ENCODE results near the gene OR52E2. TPM values are rescaled to one million over a fixed set of nuclear protein-coding genes. Genes with fewer than 3 reads are reported as not detected.
A peak's percentile ranks its signal among the peaks of the same experiment; 100 is the strongest.

Gene OR52E2
- total RNA-seq, 1 donor from 2014 or later: not detected

DNA sequence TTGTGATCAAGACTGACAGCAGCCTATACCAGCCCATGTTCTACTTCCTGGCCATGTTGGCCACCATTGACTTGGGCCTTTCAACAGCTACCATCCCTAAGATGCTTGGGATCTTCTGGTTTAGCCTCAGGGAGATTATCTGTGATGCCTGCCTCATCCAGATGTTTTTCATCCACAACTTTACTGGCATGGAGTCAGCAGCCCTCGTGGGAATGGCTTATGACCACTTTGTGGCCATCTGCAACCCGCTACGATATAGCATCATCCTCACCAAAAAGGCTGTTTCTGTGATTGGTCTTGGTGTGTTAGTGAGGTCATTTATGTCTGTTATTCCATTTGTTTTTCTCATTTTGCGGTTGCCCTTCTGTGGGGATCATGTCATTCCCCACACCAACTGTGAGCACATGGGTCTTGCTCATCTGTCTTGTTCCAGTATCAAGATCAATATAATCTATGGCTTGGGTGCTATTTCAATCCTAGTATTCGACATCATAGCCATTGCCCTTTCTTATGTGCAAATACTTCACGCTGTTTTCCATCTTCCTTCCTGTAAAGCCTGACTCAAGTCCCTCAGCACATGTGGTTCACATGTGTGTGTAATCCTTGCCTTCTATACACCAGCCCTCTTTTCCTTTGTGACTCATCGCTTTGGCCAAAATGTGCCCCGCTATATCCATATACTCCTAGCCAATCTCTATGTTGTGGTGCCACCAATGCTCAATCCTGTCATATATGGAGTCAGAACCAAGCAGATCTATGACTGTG is 33.6 kb upstream of the OR52E2 start:
- Mint-ChIP-seq H3K27me3 (ENCODE audit: unreplicated experiment) (no peaks in the 10 kb centered on the region), H3K9me3 (ENCODE audit: unreplicated experiment) (no peaks in the 10 kb centered on the region), H3K4me1 (ENCODE audit: low read depth, unreplicated experiment) (peaks cover 14% of the 10 kb centered on the region), H3K36me3 (ENCODE audit: unreplicated experiment) (no peaks in the 10 kb centered on the region), H3K27ac (ENCODE audit: unreplicated experiment) (no peak overlapping the region), H3K4me3 (ENCODE audit: unreplicated experiment) (no peak overlapping the region)
- TF ChIP-seq, protein P1, sequence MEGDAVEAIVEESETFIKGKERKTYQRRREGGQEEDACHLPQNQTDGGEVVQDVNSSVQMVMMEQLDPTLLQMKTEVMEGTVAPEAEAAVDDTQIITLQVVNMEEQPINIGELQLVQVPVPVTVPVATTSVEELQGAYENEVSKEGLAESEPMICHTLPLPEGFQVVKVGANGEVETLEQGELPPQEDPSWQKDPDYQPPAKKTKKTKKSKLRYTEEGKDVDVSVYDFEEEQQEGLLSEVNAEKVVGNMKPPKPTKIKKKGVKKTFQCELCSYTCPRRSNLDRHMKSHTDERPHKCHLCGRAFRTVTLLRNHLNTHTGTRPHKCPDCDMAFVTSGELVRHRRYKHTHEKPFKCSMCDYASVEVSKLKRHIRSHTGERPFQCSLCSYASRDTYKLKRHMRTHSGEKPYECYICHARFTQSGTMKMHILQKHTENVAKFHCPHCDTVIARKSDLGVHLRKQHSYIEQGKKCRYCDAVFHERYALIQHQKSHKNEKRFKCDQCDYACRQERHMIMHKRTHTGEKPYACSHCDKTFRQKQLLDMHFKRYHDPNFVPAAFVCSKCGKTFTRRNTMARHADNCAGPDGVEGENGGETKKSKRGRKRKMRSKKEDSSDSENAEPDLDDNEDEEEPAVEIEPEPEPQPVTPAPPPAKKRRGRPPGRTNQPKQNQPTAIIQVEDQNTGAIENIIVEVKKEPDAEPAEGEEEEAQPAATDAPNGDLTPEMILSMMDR (IDR thresholded peaks at IDR 0.05; ENCODE audit: partially characterized antibody, unreplicated experiment): no peak
- no peak for DNase-seq

GRCh38 chr11:5090668-5091067 is 31.2 kb upstream of the OR52E2 start:
- Mint-ChIP-seq H3K36me3 (ENCODE audit: unreplicated experiment) (no peaks in the 10 kb centered on the region), H3K9me3 (ENCODE audit: unreplicated experiment) (no peaks in the 10 kb centered on the region), H3K27ac (ENCODE audit: unreplicated experiment) (no peak overlapping the region), H3K4me1 (ENCODE audit: low read depth, unreplicated experiment) (peaks cover 16% of the 10 kb centered on the region), H3K27me3 (ENCODE audit: unreplicated experiment) (peaks cover 4% of the 10 kb centered on the region), H3K4me3 (ENCODE audit: unreplicated experiment) (no peak overlapping the region)
- no peak for DNase-seq
- TF ChIP-seq, protein P1 (IDR thresholded peaks at IDR 0.05; ENCODE audit: partially characterized antibody, unreplicated experiment): no peak

GRCh38 chr11:5088556-5088955 is 29.1 kb upstream of the OR52E2 start:
- Mint-ChIP-seq H3K9me3 (ENCODE audit: unreplicated experiment) (no peaks in the 10 kb centered on the region), H3K4me3 (ENCODE audit: unreplicated experiment) (no peak overlapping the region)
- TF ChIP-seq, protein P1 (IDR thresholded peaks at IDR 0.05; ENCODE audit: partially characterized antibody, unreplicated experiment): no peak

GRCh38 chr11:5083602-5084001 is 24.2 kb upstream of the OR52E2 start:
- H3K4me1 Mint-ChIP-seq (ENCODE audit: low read depth, unreplicated experiment): peaks cover 5% of the 10 kb centered on the region
- TF ChIP-seq, protein P1 (IDR thresholded peaks at IDR 0.05; ENCODE audit: partially characterized antibody, unreplicated experiment): no peak
- no peak overlapping the region for H3K27ac Mint-ChIP-seq (ENCODE audit: unreplicated experiment)
- H3K9me3 Mint-ChIP-seq (ENCODE audit: unreplicated experiment): no peaks in the 10 kb centered on the region
- H3K4me3 Mint-ChIP-seq (ENCODE audit: unreplicated experiment): no peak overlapping the region
- H3K27me3 Mint-ChIP-seq (ENCODE audit: unreplicated experiment): peaks cover 4% of the 10 kb centered on the region
- H3K36me3 Mint-ChIP-seq (ENCODE audit: unreplicated experiment): no peaks in the 10 kb centered on the region
- no peak for DNase-seq

More at GRCh38 chr11:5088556-5088955, 29.1 kb upstream of the OR52E2 start:
- Mint-ChIP-seq H3K27ac (ENCODE audit: unreplicated experiment) (peak overlapping the region; percentile 57), H3K27me3 (ENCODE audit: unreplicated experiment) (peaks cover 4% of the 10 kb centered on the region), H3K36me3 (ENCODE audit: unreplicated experiment) (no peaks in the 10 kb centered on the region), H3K4me1 (ENCODE audit: low read depth, unreplicated experiment) (peaks cover 16% of the 10 kb centered on the region)
- DNase-seq: no peak

- H3K9me3 Mint-ChIP-seq (ENCODE audit: unreplicated experiment): no peaks in the 10 kb centered on the region
- no peak overlapping the region for H3K27ac Mint-ChIP-seq (ENCODE audit: unreplicated experiment)
- H3K36me3 Mint-ChIP-seq (ENCODE audit: unreplicated experiment): no peaks in the 10 kb centered on the region
- H3K27me3 Mint-ChIP-seq (ENCODE audit: unreplicated experiment): no peaks in the 10 kb centered on the region
- no peak for DNase-seq
- H3K4me1 Mint-ChIP-seq (ENCODE audit: low read depth, unreplicated experiment): no peaks in the 10 kb centered on the region
- no peak overlapping the region for H3K4me3 Mint-ChIP-seq (ENCODE audit: unreplicated experiment)
- TF ChIP-seq, protein P1 (IDR thresholded peaks at IDR 0.05; ENCODE audit: partially characterized antibody, unreplicated experiment): no peak
Observed at GRCh38 chr11:5081405-5081804, 22.0 kb upstream of the OR52E2 start.
